Activated T-helper 9 cell treated with anti-CD3 and anti-CD28 coated beads, Interleukin-2, amount 50 U/mL, for 16 hours (primary cell): Measurements from ENCODE around the gene SGF29.
A peak's percentile ranks its signal among the peaks of the same experiment; 100 is the strongest.
"Not testable (repeated sequence)": the region's sequence is repeated elsewhere in the genome, so short reads cannot be mapped to it uniquely, and the experiment has no call there.

Source experiments
- DNase-seq: peaks from one replicate; pipeline ENCODE4 v3.0.0-alpha.2; 2020; ENCODE audit warnings: low read depth

The SGF29 gene

DNA sequence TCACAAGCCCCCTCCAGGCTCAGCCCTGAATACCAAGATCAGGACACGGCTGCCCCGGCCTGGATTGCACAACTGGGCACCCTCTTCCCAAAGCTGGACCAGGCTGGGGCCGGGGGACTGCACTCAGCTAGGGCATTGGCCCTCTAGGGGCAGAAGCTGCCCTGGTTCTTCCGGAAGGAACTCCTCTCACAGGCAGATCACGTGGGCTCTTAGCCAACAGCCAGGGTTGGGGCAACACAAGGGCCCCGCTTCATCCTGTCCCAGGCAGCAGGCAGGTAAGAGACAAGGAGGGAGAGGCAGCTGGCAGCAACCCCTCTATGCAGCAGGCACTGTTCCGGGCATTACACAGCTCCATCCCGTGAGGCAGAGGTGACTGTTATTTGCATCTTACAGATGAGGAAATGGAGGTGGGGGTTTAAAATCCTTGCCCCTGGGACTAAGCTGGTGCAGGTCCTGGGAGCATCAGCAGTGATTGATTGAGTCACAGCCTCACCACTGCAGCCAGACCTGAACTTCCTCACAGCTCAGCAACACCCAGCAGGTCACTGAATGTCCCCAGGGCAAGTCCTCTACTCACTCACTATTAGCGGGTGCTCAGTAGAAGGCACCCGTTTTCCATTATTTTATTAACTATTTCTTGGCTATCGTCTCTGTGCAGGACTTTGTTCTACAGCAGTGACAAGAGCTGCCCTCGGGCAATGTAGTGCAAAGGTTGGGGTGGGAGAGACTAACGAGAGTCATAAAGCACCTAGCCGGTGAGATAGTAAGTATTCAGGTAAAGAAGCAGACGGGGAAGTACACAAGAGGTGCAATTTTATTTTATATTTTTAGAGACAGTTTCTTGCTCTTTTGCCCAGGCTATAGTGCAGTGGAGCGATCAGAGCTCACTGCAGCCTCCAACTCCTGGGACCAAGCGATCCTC lies 58.9 kb downstream of the SGF29 start:
- DNase-seq, result not testable (repeated sequence)

DNA sequence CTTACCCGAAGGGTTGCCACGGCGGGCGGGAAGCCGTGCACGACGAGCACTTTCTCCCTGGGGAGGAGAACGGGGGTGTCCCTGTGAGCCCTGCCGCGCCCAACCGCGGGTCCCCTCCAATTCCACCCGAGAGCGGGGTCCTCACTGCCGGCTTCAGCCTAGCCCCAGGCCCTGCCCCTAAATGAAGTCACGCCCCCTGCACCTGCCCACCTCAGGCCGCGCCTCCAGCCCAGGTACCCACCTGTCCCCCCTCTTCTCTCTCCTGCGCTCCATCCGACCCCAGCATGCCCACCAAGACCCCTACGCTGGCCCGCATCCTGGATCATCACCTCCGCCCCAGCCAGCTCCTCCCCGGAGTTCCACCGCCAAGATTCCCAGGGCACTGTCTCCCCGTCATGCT lies 60.2 kb downstream of the SGF29 start:
- DNase-seq, result not testable (repeated sequence)

DNA sequence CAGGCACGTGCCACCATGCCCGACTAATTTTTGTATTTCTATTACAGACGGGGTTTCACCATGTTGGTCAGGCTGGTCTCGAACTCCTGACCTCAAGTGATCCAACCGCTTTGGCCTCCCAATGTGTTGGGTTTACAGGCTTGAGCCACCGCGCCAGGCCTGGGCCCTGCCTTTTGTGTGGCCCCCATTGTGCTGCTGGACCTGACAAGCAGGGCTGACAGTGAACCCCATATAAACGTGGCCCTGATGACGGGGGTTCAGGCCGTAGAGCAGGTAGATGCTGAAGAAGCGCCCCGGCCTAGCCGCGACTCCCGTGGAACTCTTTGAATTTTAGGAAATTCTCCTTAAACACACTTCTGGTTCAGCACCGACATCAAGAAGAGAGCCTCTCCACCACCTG lies 60.8 kb downstream of the SGF29 start:
- not testable (repeated sequence) for DNase-seq

DNA sequence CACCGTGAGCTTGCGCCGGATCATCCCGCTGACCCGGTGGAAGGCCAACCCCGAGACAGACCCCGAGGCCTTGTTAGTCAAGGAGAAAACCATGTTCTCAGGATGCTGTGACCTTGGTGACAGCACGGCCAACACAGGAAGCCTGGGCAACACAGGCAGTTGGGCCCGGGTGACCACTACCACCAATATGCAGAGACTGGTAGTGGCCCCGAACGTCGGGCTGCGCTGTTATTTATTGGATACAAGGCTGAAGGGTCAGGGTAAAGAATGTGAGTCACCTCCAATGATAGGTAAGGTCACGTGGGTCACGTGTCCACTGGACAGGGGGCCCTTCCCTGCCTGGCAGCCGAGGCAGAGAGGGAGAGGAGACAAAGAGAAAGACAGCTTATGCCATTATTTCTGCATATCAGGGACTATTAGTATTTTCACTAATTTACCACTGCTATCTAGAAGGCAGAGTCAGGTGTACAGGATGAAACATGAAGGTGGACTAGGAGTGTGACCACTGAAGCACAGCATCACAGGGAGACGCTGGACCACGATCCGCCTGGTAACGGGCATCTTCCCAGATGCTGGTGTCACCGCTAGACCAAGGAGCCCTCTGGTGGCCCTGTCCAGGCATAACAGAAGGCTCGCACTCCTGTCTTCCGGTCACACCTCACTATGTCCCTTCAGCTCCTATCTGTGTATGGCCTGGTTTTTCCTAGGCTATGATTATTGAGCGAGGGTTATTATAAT lies 61.9 kb downstream of the SGF29 start:
- DNase-seq, result not testable (repeated sequence)

DNA sequence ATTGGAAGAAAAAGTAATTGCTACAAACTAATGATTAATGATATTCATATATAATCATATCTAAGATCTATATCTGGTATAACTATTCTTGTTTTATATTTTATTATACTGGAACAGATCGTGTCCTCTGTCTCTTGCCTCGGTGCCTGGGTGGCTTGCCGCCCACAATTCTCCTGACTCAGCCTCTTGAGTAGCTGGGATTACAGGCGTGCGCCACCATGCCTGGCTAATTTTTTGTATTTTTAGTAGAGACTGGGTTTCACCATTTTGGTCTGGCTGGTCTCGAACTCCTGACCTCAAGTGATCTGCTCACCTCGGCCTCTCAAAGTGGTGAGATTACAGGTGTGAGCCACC lies 62.5 kb downstream of the SGF29 start:
- not testable (repeated sequence) for DNase-seq

DNA sequence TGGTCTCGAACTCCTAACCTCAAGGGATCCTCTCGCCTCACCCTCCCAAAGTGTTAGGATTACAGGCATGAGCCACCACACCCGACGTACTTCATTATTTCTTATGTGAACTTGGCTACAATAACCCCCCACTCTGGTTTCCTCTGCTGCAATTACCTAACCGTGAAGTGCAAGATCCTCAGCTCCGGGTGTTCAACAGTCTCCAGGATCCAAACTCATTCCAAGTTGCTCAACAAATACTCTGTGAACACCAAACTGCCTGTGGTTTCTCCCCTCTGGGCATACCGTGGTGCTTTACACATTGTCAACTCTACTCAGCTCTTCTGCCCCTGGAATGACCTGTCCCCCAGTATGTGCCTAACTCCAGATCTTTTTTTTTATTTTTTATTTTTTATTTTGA lies 62.9 kb downstream of the SGF29 start:
- DNase-seq, result no peak

DNA sequence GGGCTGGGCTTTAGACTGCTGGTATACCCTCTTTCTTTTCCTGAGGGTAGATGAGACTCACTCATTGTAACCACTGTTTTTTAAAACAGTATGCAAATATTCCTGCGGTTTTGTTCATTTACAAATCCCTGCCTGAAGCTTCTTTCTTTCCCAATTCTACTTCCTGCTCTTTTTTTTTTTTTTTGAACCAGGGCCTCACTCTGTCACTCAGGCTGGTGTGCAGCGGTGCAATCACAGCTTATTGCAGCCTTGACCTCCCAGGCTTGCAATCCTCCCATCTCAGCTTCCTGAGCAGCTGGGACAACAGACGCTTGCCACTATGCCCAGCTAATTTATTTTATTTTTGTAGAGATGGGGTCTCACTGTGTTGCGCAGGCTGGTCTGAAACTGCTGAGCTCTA lies 64.2 kb downstream of the SGF29 start:
- DNase-seq, result no peak

DNA sequence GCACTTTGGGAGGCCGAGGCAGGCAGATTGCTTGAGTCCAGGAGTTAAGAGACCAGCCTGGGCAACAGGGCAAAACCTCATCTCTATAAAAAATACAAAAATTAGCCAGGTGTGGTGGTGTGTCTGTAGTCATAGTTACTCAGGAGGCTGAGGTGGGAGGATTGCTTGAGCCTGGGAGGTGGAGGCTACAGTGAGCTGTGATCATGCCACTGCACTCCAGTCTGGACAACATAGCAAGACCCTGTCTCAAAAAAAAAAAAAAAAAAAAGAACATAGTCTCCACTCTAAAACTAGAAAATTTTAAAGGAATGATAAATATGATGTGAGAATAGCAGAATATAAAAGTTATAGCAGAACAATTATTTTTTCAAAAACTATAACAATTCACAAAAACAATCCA lies 66.6 kb downstream of the SGF29 start:
- DNase-seq, result not testable (repeated sequence)

DNA sequence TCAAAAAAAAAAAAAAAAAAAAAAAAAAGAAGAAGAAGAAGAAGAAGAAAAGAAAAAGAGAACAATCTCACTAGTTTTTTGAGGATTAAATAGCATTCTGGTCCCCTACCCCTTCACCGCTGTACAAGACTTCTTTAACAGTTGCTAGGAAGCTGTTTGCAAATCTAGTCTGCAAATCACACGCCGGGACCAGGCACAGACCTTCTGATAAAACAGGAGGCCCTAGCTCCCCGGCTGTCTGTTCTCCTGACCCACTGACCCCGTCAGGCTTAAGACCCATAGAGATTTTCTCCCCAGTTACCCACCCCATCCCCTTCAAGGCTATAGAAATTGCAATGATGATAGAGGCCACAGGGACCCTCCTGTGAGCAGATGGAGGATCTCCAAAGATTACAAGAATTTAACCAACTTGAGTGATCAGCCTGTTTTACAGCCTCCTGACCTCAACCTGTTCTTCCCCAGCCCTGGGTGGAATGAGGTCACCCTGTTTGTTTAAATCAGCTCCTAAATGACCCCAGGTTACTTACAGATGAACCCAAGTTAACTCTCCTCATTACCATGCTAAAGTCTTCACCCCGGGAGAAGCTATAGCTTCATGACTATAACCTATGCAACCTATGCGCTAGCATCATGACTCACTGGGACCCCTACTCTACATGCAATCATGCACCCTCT lies 67.9 kb downstream of the SGF29 start:
- DNase-seq, result no peak

DNA sequence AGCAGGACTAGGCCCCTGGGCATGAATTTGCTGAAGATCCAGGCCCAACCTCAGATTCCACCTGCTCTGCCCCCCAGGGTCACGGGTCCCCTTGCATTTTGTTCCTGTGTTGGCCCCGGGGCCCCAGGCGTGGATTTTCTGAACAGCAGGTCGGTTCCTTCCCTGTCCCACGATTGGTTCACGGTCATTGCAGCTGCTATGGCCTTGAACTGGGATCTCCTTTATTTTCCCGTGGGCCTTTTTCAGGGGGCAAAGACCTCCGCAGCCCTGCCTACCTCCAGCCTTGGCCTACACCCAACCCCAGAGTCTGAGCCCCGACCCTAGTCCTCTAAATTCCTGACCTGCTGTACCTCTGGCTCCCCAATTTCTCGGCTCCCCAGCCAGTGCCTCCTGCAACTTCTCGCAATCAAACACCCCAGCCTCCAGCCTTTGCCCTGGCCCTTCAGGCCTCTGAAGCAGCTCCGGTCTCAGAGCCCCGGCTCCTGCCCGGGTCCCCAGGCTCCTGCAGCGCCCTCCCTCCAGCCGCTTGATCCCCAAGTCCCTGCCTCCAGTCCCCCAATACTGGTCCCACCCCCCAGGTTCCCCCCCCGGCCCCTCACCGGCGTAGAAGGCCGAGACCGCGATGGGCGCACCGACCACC lies 68.9 kb downstream of the SGF29 start:
- DNase-seq, result not testable (repeated sequence)

DNA sequence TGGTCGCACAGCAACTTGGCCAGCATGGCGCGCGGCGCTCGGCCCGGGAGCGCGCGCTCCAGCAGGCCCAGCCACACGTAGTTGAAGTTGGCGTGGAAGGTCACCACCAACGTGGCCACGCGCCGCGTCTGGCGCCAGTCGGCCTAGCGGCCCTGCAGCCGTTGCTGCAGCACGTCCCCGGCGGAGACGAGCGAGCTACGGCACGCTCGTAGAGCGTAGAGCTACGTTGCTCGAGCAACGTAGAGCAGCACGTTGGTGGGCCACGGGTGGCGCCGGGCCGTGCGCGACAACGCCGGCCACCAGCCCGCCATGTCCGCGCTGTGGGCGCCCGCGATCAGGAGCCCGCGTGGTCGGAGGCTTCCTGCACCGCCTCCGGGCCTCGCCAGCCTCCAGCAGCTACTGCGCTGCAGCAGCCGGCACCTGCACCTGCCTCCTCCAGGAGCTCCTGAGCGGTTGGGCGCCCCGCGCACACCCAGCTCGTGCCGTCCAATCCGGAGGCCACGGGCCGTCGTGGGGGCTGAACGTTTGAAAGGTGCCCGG lies 69.5 kb downstream of the SGF29 start:
- peak; percentile 49 for DNase-seq

DNA sequence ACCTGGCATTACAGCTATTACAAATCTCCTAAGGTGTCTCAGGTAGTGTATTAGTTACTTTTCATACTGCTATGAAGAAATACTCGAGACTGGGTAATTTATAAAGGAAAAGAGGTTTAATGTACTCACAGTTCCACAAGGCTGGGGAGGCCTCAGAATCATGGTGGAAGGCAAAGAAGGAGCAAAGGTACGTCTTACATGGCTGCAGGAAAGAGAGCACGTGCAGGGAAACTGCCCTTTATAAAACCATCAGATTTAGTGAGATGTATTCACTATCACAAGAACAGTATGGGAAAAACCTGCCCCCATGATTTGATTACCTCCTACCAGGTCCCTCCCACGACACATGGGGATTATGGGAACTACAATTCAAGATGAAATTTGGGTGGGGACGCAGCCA lies 77.2 kb downstream of the SGF29 start:
- not testable (repeated sequence) for DNase-seq

DNA sequence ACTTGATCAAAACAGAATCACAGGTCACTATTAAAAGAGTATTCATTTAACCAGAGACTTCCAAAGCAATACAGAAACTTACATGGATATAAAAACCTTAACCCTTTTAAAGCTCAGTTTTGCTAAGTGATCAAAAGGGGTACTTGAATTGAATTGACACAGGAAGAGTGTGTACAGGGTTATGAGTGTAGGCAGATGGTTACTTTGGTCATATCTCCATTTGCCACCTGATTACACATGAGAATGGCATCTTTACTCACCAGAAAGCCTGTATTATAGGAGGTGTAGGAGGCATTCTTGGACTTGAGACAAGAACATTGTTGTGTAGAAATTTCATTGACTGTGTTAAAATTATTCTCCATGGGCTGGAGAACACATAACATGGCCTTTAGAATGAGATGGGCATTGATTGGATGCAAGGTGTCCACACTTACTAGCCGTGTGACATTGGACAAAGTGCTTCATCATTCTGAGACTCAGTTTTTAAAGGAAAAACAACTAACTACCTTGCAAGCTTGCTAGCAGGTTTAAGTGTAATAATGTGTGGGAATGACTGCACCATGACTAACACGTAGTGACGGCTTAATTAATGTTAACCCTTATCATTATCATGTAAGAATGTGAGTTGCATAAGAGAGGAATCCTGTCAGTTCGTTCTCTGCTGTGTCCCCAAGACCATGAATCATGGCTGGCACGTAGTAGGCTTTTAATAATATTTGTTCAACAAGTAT lies 82.5 kb downstream of the SGF29 start:
- not testable (repeated sequence) for DNase-seq

DNA sequence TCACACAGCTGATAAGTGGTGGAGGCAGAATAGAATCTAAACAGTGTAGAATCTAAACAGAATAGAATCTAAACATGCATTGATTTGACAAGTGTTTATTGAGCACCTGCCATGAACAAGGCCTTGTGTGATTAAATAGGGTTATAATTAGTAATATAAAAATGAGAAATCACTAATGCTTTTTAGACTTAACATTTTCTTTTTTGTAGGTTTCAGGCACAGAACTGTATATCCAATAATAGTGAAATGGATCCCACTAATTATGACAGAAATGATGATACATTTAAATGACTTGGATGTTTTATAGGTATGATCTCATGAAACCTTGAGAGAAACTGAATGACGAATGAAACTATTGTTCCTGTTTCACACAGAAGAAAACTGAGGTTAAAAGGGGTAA lies 84.0 kb downstream of the SGF29 start, which contains the start of gene NPIPB8:
TSS of gene NPIPB8 (plus strand) at position 301 of the 400 bp plus-strand sequence. CDS start 296 bp downstream, outside the sequence.
- DNase-seq, result not testable (repeated sequence)

DNA sequence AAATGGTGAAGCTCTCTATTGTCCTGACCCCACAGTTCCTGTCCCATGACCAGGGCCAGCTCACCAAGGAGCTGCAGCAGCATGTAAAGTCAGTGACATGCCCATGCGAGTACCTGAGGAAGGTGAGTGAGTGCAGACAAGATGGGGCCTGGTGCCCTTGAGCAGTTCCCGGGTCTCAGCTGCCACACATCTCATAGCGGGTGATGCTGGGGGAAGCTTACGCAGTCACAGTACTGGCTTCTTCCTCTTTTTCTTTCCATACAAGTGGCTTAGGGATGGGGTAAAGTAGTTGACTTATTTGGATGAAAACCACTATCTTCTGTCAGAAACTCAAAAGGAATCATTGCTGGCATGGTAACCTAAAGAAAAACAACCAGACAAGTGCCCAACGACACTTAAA lies 84.6 kb downstream of the SGF29 start:
- not testable (repeated sequence) for DNase-seq

DNA sequence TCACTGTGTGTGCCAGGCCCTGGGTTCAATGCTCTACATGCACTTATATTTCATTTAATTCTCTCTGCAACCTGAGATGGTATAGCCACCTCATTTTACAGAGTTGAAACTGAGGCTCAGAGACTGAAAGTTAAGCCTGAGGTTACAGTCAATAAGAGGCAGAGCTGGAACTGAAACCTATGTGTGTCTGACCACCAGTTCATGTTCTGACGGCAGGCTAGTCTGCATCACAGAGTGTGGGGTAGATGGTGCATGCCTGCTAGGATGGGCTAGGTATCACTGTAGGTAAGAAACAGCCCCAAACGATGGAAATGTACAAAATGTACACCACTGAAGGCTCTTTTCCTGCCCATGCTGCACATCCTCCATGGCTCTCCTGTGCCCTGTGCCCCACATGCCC lies 86.2 kb downstream of the SGF29 start:
- not testable (repeated sequence) for DNase-seq
